ENCODE results near the gene SRM.

DNA sequence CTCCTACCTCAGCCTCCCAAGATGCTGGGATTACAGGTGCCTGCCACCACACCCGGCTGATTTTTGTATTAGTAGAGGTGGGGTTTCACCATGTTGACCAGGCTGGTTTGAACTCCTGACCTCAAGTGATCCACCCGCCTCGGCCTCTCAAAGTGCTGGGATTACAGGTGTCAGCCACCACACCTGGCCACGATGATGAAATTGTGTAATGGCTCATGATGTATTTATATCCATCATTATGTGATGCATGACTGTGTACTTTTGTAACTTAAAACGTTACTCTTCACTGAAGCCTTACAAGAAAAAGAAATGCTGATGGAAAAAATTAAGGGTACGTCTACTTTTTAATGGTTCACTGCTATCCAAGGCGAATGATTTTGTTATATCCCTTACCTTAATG is 39.8 kb downstream of the SRM start:
- TF ChIP-seq ZHX1 (CRISPR knock-in tag; IDR thresholded peaks at IDR 0.05; ENCODE audit: low read depth) (no peak), CEBPB (IDR thresholded peaks at IDR 0.05; ENCODE audit: borderline replicate concordance, low read depth, low read length) (no peak), ADNP (CRISPR knock-in tag; IDR thresholded peaks at IDR 0.05) (no peak), ZNF446 (CRISPR knock-in tag; IDR thresholded peaks at IDR 0.05) (no peak), ZNF740 (CRISPR knock-in tag; IDR thresholded peaks at IDR 0.05) (no peak), FOXP1 (IDR thresholded peaks at IDR 0.05) (no peak), FOXP1 (CRISPR knock-in tag; IDR thresholded peaks at IDR 0.05) (no peak), YY1 (IDR thresholded peaks at IDR 0.05; ENCODE audit: insufficient read depth, insufficient replicate concordance, low read depth, low read length) (no peak), CTCF (CRISPR knock-in tag; IDR thresholded peaks at IDR 0.05) (no peak), TAF1 (CRISPR knock-in tag; IDR thresholded peaks at IDR 0.05) (no peak), SMAD1 (CRISPR knock-in tag; IDR thresholded peaks at IDR 0.05; ENCODE audit: borderline replicate concordance, low read depth) (no peak), USF2 (IDR thresholded peaks at IDR 0.05; ENCODE audit: low read depth, low read length) (no peak), USF2 (CRISPR knock-in tag; IDR thresholded peaks at IDR 0.05; ENCODE audit: borderline replicate concordance) (no peak), ZMYM3 (CRISPR knock-in tag; IDR thresholded peaks at IDR 0.05) (no peak), ZFP91 (CRISPR knock-in tag; IDR thresholded peaks at IDR 0.05; ENCODE audit: borderline replicate concordance) (no peak), HDAC6 (IDR thresholded peaks at IDR 0.05; ENCODE audit: low read depth, low read length) (no peak)
